H1 (cell line): Measurements from ENCODE around the gene CCDC192. TPM values are rescaled to one million over a fixed set of nuclear protein-coding genes. Genes with fewer than 3 reads are reported as not detected.

Source experiments
- CBX8 ChIP-seq: fragments of 300-800, 300-1000 bp; sonication (generic); IDR thresholded peaks from 2 replicates; pipeline ENCODE4 v1.7.1; 2016; ENCODE audit warnings: low read depth, low read length, borderline replicate concordance
- CTBP2 ChIP-seq: IDR thresholded peaks from 2 replicates; pipeline ENCODE4 v1.7.0; 2011; ENCODE audit warnings: borderline replicate concordance, mild to moderate bottlenecking, moderate library complexity, mixed read lengths, low read length; ENCODE audit not compliant: insufficient read depth, insufficient read length
- NRF1 ChIP-seq: IDR thresholded peaks from 2 replicates; pipeline ENCODE4 v1.6.1; 2011; ENCODE audit warnings: mild to moderate bottlenecking, low read depth, low read length, improper control_type of control experiment
- RXRA ChIP-seq: IDR thresholded peaks from 2 replicates; pipeline ENCODE4 v1.6.1; 2011; ENCODE audit warnings: low read depth, mild to moderate bottlenecking, low read length, moderate library complexity; ENCODE audit not compliant: insufficient read depth
- SIX5 ChIP-seq: IDR thresholded peaks from 2 replicates; pipeline ENCODE4 v1.6.1; 2011; ENCODE audit warnings: mild to moderate bottlenecking, low read depth, low read length
- SP2 ChIP-seq: IDR thresholded peaks from 2 replicates; pipeline ENCODE4 v1.6.1; 2012; ENCODE audit warnings: mild to moderate bottlenecking, low read length, inconsistent platforms
- TEAD4 ChIP-seq: IDR thresholded peaks from 2 replicates; pipeline ENCODE4 v1.6.1; 2012; ENCODE audit warnings: low read depth, low read length, inconsistent platforms, mixed read lengths
- polyA plus RNA-seq, 7 experiments: library from polyadenylated mRNA; depleted of rRNA in 3 of 7; stranded (reverse) in 5 of 7; unstranded in 2 of 7; fragments of >200 nt in 5 of 7; fragments of 200-250 nt in 2 of 7; gene quantifications; 1 replicate in 5 of 7; 2 replicates in 1 of 7; 4 replicates in 1 of 7; pipeline versions ENCODE4 v1.2.1 to v1.2.3, GENCODE V29; 2011 to 2013; ENCODE audit warnings: missing spikeins in 2 of 7, mixed read lengths in 2 of 7
- total RNA-seq: library from RNA; stranded (reverse); fragmentation: NEBNext Ultra II Directional; extraction: Animal tissue kit (Norgen Biotek cat#: 25700); gene quantifications from 2 replicates; pipeline ENCODE4 v1.2.1, GENCODE V29; 2021
- TF ChIP-seq, protein P1 (sequence below): fragments of 300-600 bp; sonication (generic); IDR thresholded peaks from 2 replicates; pipeline ENCODE4 v1.7.1; 2012; ENCODE audit warnings: low read length, moderate library complexity, mild to moderate bottlenecking, inconsistent platforms; ENCODE audit not compliant: insufficient replicate concordance
- TF ChIP-seq, protein P2 (sequence below), 3 experiments: IDR thresholded peaks; 1 replicate in 2 of 3; 2 replicates in 1 of 3; pipeline versions ENCODE4 v1.5.1 to v1.6.1; 2011; ENCODE audit warnings: low read length in 3 of 3, mild to moderate bottlenecking in 3 of 3, inconsistent platforms in 2 of 3, low read depth in 1 of 3, moderate library complexity in 1 of 3; ENCODE audit not compliant: insufficient read depth in 1 of 3; ENCODE audit errors: control extremely low read depth in 1 of 3

The CCDC192 gene
- total and polyA plus RNA-seq, 2 of the 8 experiments (the other 6 are each of a cell fraction or from before 2014, with no cell fraction given) = 0.61 TPM; not detected in 1

DNA sequence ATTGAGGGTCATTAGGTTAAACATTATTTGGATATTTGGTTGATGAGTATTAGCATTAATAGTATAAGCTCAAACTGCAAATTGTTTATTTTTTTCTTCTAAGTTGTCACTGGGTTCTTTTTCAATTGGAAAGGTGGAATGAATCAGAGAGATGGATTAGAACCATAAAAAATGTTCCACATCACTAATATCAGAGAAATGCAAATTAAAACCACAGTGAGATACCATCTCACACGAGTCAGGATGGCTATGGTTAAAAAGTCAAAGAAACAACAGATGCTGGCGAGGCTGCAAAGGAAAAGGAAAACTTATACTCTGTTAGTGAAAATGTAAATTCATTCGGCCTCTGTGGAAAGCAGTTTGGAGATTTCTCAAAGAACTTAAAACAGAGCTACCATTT lies 122.8 kb downstream of the CCDC192 start (continued):
- TF ChIP-seq, protein P1, sequence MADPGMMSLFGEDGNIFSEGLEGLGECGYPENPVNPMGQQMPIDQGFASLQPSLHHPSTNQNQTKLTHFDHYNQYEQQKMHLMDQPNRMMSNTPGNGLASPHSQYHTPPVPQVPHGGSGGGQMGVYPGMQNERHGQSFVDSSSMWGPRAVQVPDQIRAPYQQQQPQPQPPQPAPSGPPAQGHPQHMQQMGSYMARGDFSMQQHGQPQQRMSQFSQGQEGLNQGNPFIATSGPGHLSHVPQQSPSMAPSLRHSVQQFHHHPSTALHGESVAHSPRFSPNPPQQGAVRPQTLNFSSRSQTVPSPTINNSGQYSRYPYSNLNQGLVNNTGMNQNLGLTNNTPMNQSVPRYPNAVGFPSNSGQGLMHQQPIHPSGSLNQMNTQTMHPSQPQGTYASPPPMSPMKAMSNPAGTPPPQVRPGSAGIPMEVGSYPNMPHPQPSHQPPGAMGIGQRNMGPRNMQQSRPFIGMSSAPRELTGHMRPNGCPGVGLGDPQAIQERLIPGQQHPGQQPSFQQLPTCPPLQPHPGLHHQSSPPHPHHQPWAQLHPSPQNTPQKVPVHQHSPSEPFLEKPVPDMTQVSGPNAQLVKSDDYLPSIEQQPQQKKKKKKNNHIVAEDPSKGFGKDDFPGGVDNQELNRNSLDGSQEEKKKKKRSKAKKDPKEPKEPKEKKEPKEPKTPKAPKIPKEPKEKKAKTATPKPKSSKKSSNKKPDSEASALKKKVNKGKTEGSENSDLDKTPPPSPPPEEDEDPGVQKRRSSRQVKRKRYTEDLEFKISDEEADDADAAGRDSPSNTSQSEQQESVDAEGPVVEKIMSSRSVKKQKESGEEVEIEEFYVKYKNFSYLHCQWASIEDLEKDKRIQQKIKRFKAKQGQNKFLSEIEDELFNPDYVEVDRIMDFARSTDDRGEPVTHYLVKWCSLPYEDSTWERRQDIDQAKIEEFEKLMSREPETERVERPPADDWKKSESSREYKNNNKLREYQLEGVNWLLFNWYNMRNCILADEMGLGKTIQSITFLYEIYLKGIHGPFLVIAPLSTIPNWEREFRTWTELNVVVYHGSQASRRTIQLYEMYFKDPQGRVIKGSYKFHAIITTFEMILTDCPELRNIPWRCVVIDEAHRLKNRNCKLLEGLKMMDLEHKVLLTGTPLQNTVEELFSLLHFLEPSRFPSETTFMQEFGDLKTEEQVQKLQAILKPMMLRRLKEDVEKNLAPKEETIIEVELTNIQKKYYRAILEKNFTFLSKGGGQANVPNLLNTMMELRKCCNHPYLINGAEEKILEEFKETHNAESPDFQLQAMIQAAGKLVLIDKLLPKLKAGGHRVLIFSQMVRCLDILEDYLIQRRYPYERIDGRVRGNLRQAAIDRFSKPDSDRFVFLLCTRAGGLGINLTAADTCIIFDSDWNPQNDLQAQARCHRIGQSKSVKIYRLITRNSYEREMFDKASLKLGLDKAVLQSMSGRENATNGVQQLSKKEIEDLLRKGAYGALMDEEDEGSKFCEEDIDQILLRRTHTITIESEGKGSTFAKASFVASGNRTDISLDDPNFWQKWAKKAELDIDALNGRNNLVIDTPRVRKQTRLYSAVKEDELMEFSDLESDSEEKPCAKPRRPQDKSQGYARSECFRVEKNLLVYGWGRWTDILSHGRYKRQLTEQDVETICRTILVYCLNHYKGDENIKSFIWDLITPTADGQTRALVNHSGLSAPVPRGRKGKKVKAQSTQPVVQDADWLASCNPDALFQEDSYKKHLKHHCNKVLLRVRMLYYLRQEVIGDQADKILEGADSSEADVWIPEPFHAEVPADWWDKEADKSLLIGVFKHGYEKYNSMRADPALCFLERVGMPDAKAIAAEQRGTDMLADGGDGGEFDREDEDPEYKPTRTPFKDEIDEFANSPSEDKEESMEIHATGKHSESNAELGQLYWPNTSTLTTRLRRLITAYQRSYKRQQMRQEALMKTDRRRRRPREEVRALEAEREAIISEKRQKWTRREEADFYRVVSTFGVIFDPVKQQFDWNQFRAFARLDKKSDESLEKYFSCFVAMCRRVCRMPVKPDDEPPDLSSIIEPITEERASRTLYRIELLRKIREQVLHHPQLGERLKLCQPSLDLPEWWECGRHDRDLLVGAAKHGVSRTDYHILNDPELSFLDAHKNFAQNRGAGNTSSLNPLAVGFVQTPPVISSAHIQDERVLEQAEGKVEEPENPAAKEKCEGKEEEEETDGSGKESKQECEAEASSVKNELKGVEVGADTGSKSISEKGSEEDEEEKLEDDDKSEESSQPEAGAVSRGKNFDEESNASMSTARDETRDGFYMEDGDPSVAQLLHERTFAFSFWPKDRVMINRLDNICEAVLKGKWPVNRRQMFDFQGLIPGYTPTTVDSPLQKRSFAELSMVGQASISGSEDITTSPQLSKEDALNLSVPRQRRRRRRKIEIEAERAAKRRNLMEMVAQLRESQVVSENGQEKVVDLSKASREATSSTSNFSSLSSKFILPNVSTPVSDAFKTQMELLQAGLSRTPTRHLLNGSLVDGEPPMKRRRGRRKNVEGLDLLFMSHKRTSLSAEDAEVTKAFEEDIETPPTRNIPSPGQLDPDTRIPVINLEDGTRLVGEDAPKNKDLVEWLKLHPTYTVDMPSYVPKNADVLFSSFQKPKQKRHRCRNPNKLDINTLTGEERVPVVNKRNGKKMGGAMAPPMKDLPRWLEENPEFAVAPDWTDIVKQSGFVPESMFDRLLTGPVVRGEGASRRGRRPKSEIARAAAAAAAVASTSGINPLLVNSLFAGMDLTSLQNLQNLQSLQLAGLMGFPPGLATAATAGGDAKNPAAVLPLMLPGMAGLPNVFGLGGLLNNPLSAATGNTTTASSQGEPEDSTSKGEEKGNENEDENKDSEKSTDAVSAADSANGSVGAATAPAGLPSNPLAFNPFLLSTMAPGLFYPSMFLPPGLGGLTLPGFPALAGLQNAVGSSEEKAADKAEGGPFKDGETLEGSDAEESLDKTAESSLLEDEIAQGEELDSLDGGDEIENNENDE = no peak
- TF ChIP-seq TEAD4 (no peak), NRF1 (no peak), RXRA (no peak), SP2 (no peak), SIX5 (no peak), CBX8 (no peak), CTBP2 (no peak)
- TF ChIP-seq, protein P2, sequence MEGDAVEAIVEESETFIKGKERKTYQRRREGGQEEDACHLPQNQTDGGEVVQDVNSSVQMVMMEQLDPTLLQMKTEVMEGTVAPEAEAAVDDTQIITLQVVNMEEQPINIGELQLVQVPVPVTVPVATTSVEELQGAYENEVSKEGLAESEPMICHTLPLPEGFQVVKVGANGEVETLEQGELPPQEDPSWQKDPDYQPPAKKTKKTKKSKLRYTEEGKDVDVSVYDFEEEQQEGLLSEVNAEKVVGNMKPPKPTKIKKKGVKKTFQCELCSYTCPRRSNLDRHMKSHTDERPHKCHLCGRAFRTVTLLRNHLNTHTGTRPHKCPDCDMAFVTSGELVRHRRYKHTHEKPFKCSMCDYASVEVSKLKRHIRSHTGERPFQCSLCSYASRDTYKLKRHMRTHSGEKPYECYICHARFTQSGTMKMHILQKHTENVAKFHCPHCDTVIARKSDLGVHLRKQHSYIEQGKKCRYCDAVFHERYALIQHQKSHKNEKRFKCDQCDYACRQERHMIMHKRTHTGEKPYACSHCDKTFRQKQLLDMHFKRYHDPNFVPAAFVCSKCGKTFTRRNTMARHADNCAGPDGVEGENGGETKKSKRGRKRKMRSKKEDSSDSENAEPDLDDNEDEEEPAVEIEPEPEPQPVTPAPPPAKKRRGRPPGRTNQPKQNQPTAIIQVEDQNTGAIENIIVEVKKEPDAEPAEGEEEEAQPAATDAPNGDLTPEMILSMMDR (IDR thresholded peaks at IDR 0.05; ENCODE audit: control extremely low read depth in 1 of 3, insufficient read depth in 1 of 3, low read depth in 1 of 3, low read length in 3 of 3) = no peak
